Stimulated activated naive CD8-positive, alpha-beta T cell treated with anti-CD3 and anti-CD28 coated beads, Interleukin-15, amount 100 ng/mL, for 72 hours (primary cell): ENCODE results near the gene NSL1.
"Not testable (repeated sequence)": the region's sequence is repeated elsewhere in the genome, so short reads cannot be mapped to it uniquely, and the experiment has no call there.

Source experiments
- ATAC-seq: fragments of 150-1000 bp; cut with Tn5 transposase; 2 replicates; pipeline ENCODE4 v1.10.0; 2021; ENCODE audit warnings: mild to moderate bottlenecking, moderate library complexity
- DNase-seq, 2 donors: peaks; one replicate each; pipeline ENCODE4 v3.0.0; 2021 to 2022
- H3K27ac Mint-ChIP-seq, 2 donors: one replicate each; pipeline ENCODE4 v1.8.0; 2022; ENCODE audit warnings: mild to moderate bottlenecking in 2 of 2, mixed read lengths in 2 of 2, moderate library complexity in 2 of 2
- H3K27me3 Mint-ChIP-seq: one replicate; pipeline ENCODE4 v1.8.0; 2022; ENCODE audit warnings: mixed read lengths
- H3K4me1 Mint-ChIP-seq: one replicate; pipeline ENCODE4 v1.8.0; 2022; ENCODE audit warnings: mild to moderate bottlenecking, mixed read lengths
- H3K4me3 Mint-ChIP-seq, 2 donors: one replicate each; pipeline ENCODE4 v1.8.0; 2022; ENCODE audit warnings: mild to moderate bottlenecking in 2 of 2, mixed read lengths in 2 of 2, moderate library complexity in 1 of 2
- H3K9me3 Mint-ChIP-seq, 2 donors: one replicate each; pipeline ENCODE4 v1.8.0; 2022; ENCODE audit warnings: mixed read lengths in 2 of 2

Gene NSL1

GRCh38 chr1:212711974-212712373, 79.6 kb downstream of the NSL1 start:
- H3K4me1 Mint-ChIP-seq = peaks cover 16% of the 10 kb centered on the region
- not testable (repeated sequence) for H3K27ac Mint-ChIP-seq, H3K4me3 Mint-ChIP-seq, H3K27me3 Mint-ChIP-seq, H3K9me3 Mint-ChIP-seq, ATAC-seq, DNase-seq

GRCh38 chr1:212710566-212710965, 81.0 kb downstream of the NSL1 start:
- no peak overlapping the region for H3K4me3 Mint-ChIP-seq
- H3K4me1 Mint-ChIP-seq = peaks cover 16% of the 10 kb centered on the region
- no peaks in the 10 kb centered on the region for H3K9me3 Mint-ChIP-seq
- DNase-seq (no peak), ATAC-seq (no peak)
- H3K27me3 Mint-ChIP-seq = no peaks in the 10 kb centered on the region
- H3K27ac Mint-ChIP-seq = peak overlapping the region in 1 of 2 donors; percentile 27

GRCh38 chr1:212703991-212704564, 87.5 kb downstream of the NSL1 start:
- DNase-seq (no peak), ATAC-seq (no peak)
- no peak overlapping the region for H3K27ac Mint-ChIP-seq
- peaks cover 44% of the 10 kb centered on the region for H3K4me1 Mint-ChIP-seq
- peaks cover 10% of the 10 kb centered on the region for H3K27me3 Mint-ChIP-seq
- H3K9me3 Mint-ChIP-seq = no peaks in the 10 kb centered on the region
- no peak overlapping the region for H3K4me3 Mint-ChIP-seq

- peaks cover 10% of the 10 kb centered on the region for H3K27me3 Mint-ChIP-seq
- no peak overlapping the region for H3K27ac Mint-ChIP-seq
- H3K4me1 Mint-ChIP-seq = peaks cover 57% of the 10 kb centered on the region
- H3K4me3 Mint-ChIP-seq = no peak overlapping the region
- no peaks in the 10 kb centered on the region for H3K9me3 Mint-ChIP-seq
- ATAC-seq = no peak
- no peak for DNase-seq
These were observed 88.9 kb downstream of the NSL1 start for GRCh38 chr1:212702672-212703071.

GRCh38 chr1:212701910-212702309, 89.7 kb downstream of the NSL1 start:
- Mint-ChIP-seq H3K9me3 (no peaks in the 10 kb centered on the region), H3K27ac (no peak overlapping the region), H3K27me3 (peaks cover 10% of the 10 kb centered on the region), H3K4me3 (peak overlapping the region in 1 of 2 donors; percentile 98), H3K4me1 (peaks cover 65% of the 10 kb centered on the region)
- DNase-seq (no peak), ATAC-seq (no peak)

GRCh38 chr1:212700892-212701819, 90.4 kb downstream of the NSL1 start:
- ATAC-seq (peak; percentile 44), DNase-seq (peak; percentile 48 to 66)
- H3K9me3 Mint-ChIP-seq = no peaks in the 10 kb centered on the region
- H3K4me1 Mint-ChIP-seq = peaks cover 71% of the 10 kb centered on the region
- H3K27me3 Mint-ChIP-seq = peaks cover 10% of the 10 kb centered on the region
- H3K27ac Mint-ChIP-seq = peak overlapping the region; percentile 34 to 93
- H3K4me3 Mint-ChIP-seq = peak overlapping the region; percentile 92 to 98

- peaks cover 78% of the 10 kb centered on the region for H3K4me1 Mint-ChIP-seq
- peak; percentile 80 to 86 for DNase-seq
- peak; percentile 65 for ATAC-seq
- peak overlapping the region; percentile 93 to 97 for H3K27ac Mint-ChIP-seq
- peaks cover 10% of the 10 kb centered on the region for H3K27me3 Mint-ChIP-seq
- no peaks in the 10 kb centered on the region for H3K9me3 Mint-ChIP-seq
- H3K4me3 Mint-ChIP-seq = peak overlapping the region; percentile 92 to 98
These were observed 91.2 kb downstream of the NSL1 start for GRCh38 chr1:212700223-212700891.

- Mint-ChIP-seq H3K4me1 (peaks cover 78% of the 10 kb centered on the region), H3K27me3 (peaks cover 10% of the 10 kb centered on the region), H3K4me3 (peak within 1 kb of the TSS; percentile 92 to 98), H3K9me3 (no peaks in the 10 kb centered on the region), H3K27ac (peak within 1 kb of the TSS; percentile 97)
- ATAC-seq (peak; percentile 50), DNase-seq (peak in 1 of 2 donors; percentile 76)
These were observed 91.9 kb downstream of the NSL1 start, which contains the start of gene BATF3 for GRCh38 chr1:212699625-212700222. Gene BATF3, minus strand, starts transcription at chr1:212699840. Its CDS starts 78 bp downstream, at chr1:212699762.

- Mint-ChIP-seq H3K4me1 (peaks cover 74% of the 10 kb centered on the region), H3K27me3 (peaks cover 10% of the 10 kb centered on the region), H3K4me3 (peak overlapping the region; percentile 92 to 98), H3K9me3 (no peaks in the 10 kb centered on the region), H3K27ac (peak overlapping the region; percentile 97)
- DNase-seq (peak; percentile 74 to 79), ATAC-seq (peak; percentile 76)
These were observed 92.4 kb downstream of the NSL1 start for GRCh38 chr1:212699104-212699624.

GRCh38 chr1:212698467-212699103, 93.0 kb downstream of the NSL1 start:
- H3K27me3 Mint-ChIP-seq = peaks cover 10% of the 10 kb centered on the region
- H3K9me3 Mint-ChIP-seq = no peaks in the 10 kb centered on the region
- peak overlapping the region; percentile 54 to 97 for H3K27ac Mint-ChIP-seq
- ATAC-seq = peak; percentile 2
- H3K4me1 Mint-ChIP-seq = peaks cover 69% of the 10 kb centered on the region
- H3K4me3 Mint-ChIP-seq = peak overlapping the region; percentile 92 to 98
- no peak for DNase-seq

GRCh38 chr1:212696721-212697331, 94.8 kb downstream of the NSL1 start:
- no peak for ATAC-seq
- H3K4me3 Mint-ChIP-seq = peak overlapping the region in 1 of 2 donors; percentile 98

GRCh38 chr1:212692774-212693644, 98.6 kb downstream of the NSL1 start:
- ATAC-seq (no peak), DNase-seq (no peak)
- no peaks in the 10 kb centered on the region for H3K9me3 Mint-ChIP-seq
- no peak overlapping the region for H3K4me3 Mint-ChIP-seq
- peaks cover 30% of the 10 kb centered on the region for H3K4me1 Mint-ChIP-seq
- H3K27ac Mint-ChIP-seq = no peak overlapping the region
- H3K27me3 Mint-ChIP-seq = no peaks in the 10 kb centered on the region

More at GRCh38 chr1:212696721-212697331, 94.8 kb downstream of the NSL1 start:
- H3K27ac Mint-ChIP-seq = peak overlapping the region in 1 of 2 donors; percentile 25
- H3K27me3 Mint-ChIP-seq = peaks cover 4% of the 10 kb centered on the region
- peaks cover 55% of the 10 kb centered on the region for H3K4me1 Mint-ChIP-seq
- H3K9me3 Mint-ChIP-seq = no peaks in the 10 kb centered on the region
- no peak for DNase-seq

- no peaks in the 10 kb centered on the region for H3K9me3 Mint-ChIP-seq
- H3K27ac Mint-ChIP-seq = peak overlapping the region in 1 of 2 donors; percentile 96
- DNase-seq = peak in 1 of 2 donors; percentile 90
- ATAC-seq = peak; percentile 97
- no peaks in the 10 kb centered on the region for H3K27me3 Mint-ChIP-seq
- peak overlapping the region in 1 of 2 donors; percentile 54 for H3K4me3 Mint-ChIP-seq
- H3K4me1 Mint-ChIP-seq = peaks cover 22% of the 10 kb centered on the region
These were observed 100.0 kb downstream of the NSL1 start for GRCh38 chr1:212691561-212692071.
